GOT3 (cell line): ENCODE measurements around the gene TRDN.
"Not testable (repeated sequence)": the region's sequence is repeated elsewhere in the genome, so short reads cannot be mapped to it uniquely, and the experiment has no call there.

Experiments used
- DNase-seq: peaks from one replicate; lab custom pipeline; 2025; ENCODE audit warnings: mixed read lengths; lab: John Stamatoyannopoulos, UW

The TRDN gene

DNA sequence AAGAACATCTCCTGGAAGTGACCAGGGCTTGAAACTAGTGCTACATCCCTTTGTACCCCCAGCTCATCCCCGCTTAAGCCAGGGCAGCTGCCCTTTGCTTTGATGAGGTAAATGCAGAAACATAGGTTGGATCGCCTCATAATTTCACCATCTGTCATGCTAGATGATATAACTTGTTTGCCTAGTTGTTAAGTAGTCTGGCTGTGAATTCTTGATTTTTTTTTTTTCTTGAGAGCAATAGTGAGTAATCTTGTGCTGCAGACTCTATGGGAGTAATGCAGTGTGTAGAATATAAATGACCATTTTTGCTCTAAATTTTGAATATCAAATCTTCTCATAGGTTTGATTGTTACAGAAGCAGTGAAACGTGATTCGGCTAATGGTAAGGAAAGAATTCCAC lies 4.1 kb downstream of the TRDN start:
- no peak for DNase-seq

DNA sequence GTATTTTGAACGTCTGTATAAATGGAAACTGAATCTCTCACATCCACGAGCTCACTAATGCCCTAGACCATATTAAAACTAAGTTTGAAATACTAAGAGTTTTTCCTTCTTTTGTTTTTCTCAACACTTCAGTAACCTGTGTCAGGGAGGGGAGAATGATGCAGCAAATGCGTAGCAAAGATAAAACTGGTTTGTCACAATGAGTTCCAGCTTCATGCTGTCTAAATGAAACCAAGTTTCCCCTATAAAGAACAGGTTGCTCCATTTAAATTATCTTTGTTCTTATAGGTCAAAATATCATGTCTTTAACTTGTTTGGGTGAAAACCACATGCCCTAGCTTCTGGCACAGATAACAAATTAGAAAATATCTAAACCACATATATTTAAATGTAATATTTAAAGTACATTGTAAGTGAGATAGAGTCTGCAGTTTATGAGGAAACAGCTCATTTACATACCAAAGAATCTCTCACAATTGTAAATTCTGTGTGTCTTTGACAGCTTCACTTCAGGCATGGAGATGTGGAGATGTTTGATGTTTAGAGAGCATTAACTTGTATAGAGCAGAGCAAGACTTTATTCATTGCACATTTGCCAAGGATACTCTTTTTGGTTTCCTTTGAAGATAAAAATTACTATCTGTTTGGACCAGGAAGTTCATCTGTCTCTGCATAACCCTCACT lies 7.3 kb downstream of the TRDN start:
- no peak for DNase-seq

DNA sequence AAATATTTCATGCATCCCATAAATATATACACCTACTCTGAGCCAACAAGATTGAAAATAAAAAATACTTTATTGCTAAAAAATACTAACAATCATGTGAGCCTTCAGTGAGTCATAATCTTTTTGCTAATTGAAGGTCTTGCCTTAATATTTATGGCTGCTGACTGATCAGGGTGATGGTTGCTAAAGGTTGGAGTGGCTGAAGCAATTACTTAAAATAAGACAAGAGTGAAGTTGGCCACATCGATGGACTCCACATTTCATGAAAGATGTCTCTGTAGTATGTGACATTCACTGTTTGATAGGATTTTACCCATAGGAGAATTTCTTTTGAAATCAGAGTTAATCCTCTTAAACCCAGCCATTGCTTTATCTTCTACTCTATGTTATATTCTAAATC lies 11.1 kb downstream of the TRDN start:
- DNase-seq: no peak

DNA sequence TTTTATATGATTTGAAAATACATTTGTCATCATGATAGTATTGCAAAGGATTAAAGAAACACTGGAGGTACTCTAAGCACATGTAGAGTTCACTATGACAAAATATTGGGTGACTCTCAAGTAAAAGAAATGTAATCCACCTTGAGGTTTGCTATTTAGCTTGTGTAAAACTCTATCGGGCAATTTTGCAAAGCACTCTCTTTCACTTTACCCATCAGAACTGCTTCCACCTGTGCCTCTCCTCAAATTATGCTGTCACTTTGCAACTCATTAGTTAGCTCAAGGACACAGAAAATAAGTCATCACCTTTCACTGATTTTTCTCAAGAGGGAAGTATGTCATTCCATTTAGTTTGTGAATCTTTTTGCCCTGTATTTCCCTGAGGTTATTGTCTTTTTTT lies 14.0 kb downstream of the TRDN start:
- DNase-seq: no peak

DNA sequence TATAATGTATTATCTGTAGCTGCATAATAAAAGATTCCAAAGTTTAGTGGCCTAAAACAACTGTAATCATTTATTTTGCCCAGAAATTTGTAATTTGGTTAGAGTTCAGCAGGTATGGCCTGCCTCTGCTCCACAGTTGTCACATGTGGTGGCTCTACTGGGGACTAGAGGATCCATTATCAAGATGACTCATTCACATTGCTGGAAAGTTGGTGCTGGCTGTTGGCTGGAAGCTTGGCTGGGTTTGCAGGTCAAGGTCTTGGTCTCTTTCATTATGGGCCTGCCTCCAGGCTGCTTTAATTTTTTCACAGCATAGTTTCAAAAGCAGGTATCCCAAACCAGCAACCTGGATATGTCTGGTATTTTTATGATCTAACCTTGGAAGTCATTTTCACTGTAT lies 17.6 kb downstream of the TRDN start:
- no peak for DNase-seq

DNA sequence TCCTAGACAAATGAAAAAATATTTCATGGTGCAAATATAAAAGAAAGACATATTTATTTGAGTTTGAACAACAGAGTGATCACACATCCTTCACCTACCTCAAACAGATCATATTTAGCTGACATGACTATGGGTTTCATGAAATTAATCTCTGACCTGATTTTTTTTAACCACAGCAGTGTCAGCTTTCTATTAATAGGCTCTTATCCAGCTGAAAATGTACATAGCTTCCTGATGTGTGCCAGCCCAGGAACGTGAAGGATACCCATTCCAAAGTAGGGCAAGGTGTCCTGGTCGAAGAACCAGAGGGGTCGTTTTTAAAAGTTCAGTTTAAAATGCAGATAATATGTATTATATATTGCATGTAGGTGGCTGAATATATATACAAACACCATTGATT lies 19.8 kb downstream of the TRDN start:
- DNase-seq: no peak

DNA sequence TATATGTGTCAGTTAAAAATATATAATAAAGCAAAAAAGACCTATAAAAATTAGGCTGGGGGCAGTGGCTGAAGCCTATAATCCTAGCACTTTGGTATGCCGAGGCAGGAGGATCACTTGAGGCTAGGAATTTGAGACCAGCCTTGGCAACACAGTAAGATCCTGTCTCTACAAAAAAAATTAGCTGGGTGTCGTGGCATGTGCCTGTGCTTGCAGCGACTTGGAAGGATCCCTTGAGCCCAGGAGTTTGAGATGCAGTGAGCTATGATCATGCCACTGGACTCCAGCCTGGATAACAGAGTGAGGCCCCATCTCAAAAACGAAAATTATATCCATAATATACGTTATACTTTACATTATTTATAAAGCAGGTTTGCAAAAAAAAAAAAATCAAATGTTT lies 20.7 kb downstream of the TRDN start:
- no peak for DNase-seq

DNA sequence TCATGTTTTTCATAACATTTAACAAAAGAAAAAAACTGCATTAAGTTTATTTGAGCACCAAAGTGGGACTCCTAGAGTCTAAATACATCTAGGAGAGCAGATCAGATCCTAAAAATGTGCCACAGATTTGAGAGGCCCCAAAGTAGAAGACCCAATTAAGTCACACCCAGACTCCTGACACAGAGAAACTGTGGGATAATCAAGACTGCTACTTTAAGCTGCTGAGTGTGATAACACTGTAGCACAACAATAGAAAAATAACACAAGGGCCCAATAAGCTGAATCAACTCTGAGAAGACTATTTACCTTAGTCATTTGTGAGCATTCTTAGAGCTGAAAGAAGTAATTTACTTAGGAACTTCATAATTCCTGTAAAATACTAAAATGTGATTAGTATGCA lies 26.0 kb downstream of the TRDN start:
- no peak for DNase-seq

DNA sequence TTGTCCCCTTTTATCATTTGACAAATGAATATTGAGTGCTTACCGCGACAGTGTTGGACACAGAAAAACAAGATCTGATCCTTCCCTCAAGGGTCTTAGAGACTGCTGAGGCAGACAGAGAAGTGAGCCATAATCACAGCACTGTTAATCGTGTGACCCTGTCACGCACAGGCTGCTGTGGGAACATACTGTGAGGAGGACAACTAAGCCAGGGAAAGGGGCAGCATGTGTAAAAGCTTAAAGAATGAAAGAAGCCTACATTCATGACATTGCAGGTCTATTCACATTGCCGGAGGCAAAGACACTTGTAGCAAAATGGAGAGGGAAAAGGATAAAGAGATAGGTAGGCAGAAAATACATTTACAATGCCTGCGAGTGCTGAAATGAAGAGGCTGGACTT lies 32.7 kb downstream of the TRDN start:
- no peak for DNase-seq

DNA sequence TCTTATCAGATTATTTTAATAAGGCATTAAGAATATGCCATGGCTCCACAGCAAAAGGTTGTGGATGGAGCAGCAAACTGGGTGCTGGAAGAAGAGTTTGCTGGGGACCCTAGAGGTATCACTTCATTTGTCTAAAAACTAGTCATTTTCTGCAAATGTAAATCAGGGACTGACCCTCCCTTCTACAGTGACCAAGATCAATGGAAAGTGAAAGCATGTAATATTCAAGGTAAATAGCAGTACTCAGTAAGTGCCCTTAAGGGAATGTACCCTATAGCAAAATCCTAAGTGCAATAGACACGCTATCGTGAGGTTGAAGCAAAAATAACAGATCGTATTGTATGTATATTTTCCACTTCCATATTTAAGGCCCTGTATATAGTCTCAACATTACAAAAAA lies 38.7 kb downstream of the TRDN start:
- DNase-seq: no peak

DNA sequence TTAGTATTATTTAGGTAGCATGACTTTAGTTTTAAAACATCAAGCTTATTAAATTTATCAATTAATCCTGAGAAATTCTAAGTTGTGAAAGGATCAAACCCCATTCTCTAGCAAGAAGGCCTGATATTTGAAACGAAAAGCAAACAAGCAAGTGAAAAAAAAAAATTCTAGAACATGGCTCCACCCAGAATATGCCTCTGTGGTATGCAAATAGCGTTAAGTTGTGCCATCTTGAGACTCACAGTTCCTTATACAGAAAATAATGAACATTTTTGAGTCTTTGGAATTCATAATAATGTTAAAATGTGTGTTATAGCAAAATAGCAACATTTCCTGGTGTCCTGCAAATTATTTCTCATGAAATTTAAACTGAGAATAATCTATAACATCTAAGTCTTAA lies 42.0 kb downstream of the TRDN start:
- DNase-seq: no peak

DNA sequence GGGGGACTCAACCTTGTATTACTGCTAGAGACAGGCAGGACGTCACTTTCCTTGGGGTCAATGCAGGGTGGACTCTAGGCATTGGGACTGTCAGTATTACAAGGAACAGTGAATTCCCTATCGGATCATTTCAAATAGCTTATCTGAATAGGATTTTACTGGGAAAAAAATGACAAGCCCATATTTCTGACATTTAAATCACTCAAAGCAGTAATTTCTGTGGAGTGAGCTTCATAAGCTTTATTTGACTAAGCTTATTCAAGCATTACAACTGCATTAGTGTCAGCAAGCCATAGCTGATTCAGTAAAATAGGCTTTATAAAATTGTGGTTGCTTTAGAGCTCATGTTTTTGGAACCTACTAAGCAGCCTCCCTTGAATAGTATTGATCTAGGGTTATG lies 44.3 kb downstream of the TRDN start:
- DNase-seq: no peak

DNA sequence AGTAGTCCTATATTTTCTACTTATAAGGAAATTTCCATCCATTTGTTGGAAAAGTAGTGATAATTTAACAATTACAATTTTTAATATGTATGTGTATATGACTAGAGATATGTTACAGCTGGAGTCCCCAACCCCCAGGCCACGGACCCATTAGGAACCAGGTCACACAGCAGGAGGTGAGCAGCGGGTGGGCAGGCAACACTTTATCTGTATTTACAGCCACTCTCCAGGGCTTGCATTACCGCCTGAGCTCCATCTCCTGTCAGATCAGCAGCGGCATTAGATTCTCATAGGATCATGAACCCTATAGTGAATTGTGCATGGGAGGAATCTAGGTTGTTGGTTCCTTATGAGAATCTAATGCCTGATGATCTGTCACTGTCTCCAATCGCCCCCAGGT lies 46.8 kb downstream of the TRDN start:
- no peak for DNase-seq

DNA sequence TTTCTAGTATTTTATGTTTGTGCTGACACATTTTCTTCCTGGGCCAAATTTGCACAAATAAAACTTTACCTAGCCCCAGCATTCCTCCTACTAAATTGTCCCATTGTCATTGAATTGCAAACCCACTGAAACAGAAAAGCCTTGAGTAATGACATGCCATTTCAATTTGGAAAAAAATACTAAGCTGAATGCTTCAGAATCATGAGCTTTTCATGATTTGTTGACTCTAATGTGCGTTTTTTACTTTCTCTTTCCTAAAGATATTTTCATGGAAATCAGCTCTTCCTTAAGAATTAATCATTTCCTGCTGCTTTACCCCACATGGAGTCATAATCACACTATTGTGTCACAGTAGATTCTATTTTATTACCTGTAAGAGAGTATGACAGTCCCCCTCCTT lies 47.4 kb downstream of the TRDN start:
- no peak for DNase-seq

DNA sequence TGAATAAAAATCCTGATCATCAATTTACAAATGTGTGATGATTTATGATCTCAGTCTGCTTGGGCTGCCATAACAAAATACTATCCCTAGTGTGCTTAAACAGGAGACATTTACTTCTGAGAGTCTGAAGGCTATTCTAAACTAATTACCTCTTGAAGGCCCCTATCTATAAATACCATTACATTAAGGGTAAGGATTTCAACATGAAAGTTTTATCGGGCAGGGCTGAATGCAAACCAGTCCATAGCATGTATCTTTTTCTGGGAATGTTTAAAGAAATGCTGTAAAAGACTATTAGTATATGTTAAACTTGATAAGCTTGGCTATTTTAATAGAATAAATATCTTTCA lies 48.2 kb downstream of the TRDN start:
- DNase-seq: no peak

DNA sequence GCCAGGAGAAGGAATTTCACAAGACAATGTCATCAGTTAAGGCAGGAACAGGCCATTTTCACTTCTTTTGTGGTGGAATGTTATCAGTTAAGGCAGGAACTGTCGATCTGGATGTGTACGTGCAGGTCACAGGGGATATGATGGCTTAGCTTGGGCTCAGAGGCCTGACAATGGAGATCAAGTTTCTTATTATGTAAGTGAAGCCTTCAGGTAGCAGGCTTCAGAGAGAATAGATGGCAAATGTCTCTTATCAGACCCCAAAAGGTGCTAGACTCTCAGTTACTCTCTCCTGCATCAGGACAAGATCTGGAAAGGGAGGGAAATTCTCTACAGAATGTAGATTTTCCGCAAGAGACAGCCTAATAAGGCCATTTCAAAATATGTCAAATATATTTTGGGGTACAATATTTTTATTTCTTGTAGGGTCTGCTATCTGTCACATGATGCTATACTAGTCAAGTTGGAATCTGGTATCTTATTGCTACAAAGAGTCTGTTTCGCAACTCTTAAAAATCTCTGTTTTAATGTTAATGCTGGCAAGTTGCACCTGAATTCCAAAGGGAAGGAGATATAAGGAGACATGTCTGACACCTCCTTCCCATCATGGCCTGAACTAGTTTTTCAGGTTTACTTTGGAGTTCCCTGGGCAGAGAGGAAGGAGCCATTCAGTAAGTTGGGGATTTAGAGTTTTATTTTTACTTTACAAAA lies 48.8 kb downstream of the TRDN start:
- DNase-seq: no peak

DNA sequence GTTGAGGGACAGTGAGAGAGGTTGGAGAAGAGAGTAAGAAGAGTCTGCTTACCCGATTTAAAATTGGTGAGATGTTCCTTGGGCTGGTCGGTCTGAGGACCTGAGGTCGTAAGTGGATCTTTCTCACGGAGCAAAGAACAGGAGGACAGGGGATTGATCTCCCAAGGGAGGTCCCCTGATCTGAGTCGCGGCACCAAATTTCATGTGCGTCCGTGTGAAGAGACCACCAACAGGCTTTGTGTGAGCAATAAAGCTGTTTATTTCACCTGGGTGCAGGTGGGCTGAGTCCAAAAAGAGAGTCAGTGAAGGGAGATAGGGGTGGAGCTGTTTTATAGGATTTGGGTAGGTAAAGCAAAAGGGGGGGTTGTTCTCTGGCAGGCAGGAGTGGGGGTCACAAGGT lies 49.3 kb downstream of the TRDN start:
- not testable (repeated sequence) for DNase-seq

DNA sequence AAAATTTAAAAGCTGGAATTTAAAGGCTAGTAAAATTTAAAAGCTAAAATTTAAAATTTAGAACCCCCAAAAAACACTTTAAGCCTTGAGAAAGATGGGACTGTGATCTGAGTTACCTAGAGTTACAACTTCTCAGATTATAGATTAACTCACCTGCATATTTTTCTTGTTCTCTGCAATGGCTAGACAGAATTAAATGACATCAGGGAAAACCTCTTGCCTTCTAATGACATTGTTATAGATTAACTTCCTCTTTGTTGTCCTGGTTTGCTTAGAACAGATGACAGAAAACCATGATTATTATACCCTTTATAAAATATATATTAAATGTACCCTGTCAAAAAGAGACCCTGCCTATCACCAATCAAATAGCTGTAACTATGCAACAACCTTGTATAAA lies 56.4 kb downstream of the TRDN start:
- no peak for DNase-seq

DNA sequence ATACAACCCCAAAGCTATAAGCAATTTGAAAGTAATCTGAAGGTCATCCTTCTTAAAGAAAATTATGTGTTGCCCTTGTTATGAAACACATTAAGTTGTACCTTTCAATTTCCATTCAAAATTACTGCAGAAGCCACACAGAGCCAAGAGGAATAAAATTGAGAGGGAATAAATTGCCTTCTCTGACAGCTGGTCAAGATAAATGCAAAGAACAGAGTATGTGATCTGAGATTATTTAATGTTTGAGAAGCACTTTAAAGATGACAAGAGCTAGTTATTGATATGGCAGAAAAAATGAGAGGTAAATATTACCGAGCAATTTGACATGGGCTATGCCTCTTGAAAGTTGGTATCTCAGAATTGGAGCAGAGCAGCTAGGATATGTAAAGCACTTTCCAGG lies 61.6 kb downstream of the TRDN start:
- no peak for DNase-seq

DNA sequence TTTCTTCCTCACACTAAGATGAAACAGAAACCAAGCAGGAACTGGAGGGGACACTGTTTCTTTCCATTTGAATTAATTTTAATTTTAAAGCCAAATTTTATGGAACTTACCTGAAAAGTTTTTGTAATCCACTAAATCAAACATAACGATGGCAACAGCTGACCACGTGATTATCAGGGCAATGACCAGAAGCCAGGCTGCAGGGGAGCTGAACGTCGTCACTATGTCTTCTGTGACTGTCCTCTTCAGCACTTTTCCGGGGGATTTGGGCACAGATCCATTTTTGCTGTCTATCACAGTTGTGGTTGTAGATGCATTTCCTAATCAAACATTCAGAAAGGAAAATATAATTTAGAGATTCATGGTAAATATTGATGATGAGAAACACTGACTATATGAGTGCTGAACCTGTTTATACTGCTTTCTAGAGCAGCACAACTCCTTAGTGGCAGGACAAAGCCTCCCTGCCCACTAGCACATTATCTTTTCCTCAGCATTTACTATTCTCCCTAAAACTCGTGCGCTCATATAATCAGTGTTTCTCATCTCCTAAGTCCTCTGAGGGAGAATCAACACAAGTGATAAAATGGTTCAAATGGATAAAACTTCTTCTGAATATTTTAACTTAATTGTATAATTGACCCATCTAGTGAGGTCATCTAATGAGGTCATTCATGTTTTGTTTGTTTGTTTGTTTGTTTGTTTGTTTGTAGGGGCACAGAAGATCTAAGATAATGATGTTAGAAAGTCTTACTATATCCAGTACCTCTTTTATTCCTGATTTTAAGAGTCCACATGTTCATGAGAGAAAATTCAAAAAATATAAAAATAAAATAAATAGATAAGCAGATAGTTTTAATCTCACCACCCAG lies 65.7 kb downstream of the TRDN start:
- DNase-seq: no peak

DNA sequence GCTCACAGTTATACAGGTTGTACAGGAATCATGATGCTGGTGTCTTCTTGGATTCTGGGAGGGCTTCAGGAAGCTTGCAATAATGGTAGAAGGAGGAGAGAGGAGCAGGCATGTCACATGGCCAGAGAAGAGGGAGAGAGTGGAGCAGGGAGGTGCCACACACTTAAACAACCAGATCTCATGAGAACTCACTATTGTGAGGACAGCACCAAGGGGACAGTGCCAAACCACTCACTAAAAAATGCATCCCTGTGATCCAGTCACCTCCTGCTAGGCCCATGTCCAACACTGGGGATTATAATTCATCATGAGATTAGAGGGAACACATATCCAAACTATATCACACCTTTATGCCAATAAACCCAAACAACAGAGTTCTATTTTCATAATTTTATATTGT lies 67.2 kb downstream of the TRDN start:
- DNase-seq: no peak

DNA sequence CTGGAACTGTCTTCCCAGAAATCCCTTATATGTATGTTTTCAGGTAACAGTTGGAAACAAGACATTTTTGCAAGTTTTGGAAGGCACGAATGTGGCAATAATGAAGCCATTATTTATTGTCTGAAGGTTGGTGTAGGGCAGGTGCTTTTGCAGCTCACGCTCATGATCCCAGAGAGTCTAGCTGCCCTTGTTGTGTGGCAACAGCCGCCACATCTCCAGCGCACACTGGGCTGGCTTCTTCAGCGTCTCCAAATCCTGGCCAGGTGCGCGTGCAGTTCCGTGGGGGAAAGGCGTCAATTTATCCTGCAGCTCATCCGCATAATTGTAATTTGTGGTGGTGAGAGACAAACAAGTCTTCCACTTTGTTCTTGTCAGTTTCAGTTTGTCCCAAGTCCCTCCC lies 71.2 kb downstream of the TRDN start:
- DNase-seq: no peak

DNA sequence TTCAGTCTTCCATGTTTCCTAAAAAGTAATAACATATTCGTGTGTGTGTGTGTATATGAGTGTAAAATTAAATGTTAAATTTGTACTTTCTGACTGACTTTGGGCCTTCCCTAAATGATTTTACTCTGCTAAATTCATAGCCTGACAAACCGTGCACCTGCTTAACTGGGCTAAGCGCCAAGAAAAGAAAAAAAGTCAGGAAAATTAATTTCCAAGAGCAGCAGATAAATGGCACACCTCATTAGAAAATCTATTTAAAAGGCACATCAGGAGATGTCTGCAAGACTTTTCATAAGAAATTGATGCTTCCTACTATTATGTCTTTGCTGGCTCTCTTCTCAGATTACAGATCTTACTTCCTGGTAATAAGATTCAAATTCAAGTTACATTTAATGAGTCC lies 72.4 kb downstream of the TRDN start:
- DNase-seq: no peak
